ENCODE measurements around the gene SMIM32.

- TF ChIP-seq YY1 (IDR thresholded peaks at IDR 0.05; ENCODE audit: insufficient read depth, insufficient read length) (no peak), SUZ12 (IDR thresholded peaks at IDR 0.05; ENCODE audit: extremely low read depth, insufficient read depth, insufficient read length) (no peak)
Observed at GRCh38 chr5:136149891-136150290, 43.1 kb downstream of the SMIM32 start.

Measured in NT2/D1 (cell line).